ENCODE measurements around the gene SRSF6.

DNA sequence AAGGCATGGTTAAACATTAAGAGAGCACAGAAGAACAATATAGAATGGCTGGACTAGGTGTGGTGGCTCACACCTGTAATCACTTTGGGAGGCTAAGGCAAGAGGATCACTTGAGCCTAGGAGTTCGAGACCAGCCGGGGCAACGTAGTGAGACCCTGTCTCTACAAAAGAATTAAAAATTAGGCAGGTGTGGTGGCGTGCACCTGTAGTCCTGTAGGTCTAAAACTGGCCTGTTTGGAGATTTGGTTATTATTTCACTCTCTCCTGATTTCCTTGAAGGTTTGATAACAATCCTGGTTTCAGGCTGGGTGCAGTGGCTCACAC, 15.6 kb downstream of the SRSF6 start:
- TF ChIP-seq, protein P1, sequence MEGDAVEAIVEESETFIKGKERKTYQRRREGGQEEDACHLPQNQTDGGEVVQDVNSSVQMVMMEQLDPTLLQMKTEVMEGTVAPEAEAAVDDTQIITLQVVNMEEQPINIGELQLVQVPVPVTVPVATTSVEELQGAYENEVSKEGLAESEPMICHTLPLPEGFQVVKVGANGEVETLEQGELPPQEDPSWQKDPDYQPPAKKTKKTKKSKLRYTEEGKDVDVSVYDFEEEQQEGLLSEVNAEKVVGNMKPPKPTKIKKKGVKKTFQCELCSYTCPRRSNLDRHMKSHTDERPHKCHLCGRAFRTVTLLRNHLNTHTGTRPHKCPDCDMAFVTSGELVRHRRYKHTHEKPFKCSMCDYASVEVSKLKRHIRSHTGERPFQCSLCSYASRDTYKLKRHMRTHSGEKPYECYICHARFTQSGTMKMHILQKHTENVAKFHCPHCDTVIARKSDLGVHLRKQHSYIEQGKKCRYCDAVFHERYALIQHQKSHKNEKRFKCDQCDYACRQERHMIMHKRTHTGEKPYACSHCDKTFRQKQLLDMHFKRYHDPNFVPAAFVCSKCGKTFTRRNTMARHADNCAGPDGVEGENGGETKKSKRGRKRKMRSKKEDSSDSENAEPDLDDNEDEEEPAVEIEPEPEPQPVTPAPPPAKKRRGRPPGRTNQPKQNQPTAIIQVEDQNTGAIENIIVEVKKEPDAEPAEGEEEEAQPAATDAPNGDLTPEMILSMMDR (optimal IDR thresholded peaks at IDR 0.05 in 1 of 3, IDR thresholded peaks at IDR 0.05 in 1 of 3, conservative IDR thresholded peaks at IDR 0.05 in 1 of 3; ENCODE audit: extremely low read depth in 1 of 3, insufficient read depth in 2 of 3, low read length in 3 of 3), result no peak
- TF ChIP-seq EZH2 (IDR thresholded peaks at IDR 0.05; ENCODE audit: low read length), result no peak
